Measurements from ENCODE around the gene OTOP2.
A peak's percentile ranks its signal among the peaks of the same experiment; 100 is the strongest.
"Not testable (repeated sequence)": the region's sequence is repeated elsewhere in the genome, so short reads cannot be mapped to it uniquely, and the experiment has no call there.

Gene OTOP2

DNA sequence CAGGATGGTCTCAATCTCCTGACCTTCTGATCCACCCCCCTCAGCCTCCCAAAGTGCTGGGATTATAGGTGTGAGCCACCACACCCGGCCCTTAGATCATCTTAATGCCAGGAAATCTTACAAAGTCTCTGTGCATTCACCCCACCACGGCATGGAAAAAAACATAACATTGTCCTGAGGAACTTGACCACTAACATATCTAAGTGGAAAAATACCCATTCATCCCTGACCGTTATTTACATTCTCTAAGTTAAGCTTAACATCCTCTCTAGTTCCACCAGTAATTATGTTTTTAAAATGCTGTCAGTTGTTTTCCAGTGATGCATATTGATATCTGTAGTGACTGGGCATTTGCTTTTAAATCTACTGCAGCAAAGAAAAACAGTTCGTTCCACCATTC, 51.9 kb downstream of the OTOP2 start:
- DNase-seq: no peak

DNA sequence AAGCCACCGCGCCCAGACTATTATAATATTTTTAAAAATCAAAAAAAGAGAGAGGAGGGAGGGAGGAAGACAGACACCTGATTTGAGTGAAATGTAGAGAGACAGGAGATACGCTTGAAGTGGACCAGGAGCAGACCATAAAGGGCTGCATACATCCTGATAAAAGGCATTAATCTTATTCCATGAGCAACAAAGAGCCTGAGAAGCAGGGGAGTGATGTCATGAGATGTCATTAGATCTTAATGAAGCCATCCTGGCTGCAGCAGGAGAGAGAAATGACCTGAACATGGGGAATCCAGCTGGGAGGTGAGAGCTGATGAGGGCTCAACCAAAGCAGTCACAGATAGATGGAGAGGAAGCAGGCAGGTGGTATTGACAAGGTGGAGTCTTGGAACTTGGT, 53.7 kb downstream of the OTOP2 start:
- DNase-seq: no peak

DNA sequence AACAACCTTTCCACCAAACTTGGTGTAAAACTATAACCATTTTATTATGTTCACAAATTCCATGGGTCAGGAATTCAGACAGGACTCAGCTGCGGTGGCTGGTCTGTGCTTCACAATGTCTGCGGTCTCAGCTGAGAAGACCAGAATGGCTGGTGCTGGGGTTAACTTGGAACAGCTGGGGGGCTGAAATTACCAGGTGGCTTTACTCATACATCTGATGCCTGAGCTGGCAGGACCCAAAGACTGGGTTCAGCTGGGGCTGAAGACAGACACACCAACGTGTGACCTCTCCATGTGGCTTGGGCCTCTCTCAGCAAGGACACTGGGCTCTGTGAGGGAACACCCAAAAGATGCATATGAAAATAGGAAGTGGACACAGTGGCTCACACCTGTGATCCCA, 54.2 kb downstream of the OTOP2 start:
- no peak for DNase-seq

DNA sequence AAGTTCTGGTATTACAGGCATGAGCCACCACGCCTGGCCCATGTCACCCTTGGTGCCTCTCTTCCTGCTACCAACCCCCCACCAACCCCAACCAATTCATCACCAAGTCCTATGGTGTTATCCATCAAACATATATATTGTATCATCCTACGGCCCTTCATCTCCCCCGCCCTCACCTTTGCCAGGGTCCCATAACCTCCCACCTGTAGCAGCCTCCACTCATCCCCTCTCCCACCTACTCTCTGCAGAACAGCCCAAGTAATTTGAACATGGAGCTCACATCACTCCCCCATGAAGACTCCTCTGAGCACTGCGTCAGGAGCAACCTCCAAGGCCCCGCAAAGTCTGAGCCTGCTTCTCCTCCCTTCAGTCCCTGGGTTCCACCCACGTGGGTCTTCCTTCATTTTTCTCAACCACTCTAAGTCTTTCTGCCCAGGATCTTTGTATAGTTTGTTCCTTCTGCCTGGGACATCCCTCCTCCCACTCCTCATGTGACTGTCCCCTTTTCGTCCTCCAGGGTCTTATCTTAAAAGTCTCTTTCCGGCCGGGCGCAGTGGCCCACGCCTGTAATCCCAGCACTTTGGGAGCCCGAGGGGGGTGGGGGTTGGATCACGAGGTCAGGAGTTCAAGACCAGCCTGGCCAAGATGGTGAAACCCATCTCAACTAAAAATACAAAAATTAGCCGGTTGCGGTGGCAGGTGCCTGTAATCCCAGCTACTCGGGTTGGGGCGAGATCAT, 55.5 kb downstream of the OTOP2 start:
- no peak for DNase-seq

DNA sequence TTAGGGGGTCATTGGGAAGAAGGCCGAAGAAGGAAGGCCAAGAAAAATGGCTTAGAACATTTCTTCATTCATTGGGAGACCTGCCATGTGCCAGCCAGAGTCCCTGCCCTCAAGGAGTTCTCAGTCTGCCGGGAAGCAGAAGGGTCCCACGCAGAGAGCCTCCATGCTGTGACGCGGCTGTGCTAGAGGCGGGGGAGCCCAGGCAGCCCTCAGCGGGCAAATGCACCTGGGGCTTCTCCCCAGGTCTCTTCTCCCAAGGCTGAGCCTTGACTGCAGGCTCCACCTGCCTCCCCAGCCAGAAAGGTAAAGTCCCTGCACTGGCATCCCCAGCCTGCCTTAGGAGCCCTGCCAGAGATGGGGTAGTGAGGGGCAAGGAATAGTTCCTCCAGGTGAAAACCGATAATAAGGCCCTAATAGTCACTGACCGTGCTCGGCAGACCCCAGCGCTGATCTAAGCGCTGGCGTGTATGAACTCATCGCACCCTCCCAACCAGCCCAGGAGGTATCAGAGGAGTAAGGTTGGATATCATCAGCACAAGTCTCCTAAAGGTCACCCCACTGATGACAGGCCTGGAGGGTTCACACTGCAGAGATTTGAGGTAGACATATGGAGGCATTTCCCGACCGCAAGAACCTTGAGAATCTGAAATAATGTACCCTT, 57.4 kb downstream of the OTOP2 start:
- no peak for DNase-seq

DNA sequence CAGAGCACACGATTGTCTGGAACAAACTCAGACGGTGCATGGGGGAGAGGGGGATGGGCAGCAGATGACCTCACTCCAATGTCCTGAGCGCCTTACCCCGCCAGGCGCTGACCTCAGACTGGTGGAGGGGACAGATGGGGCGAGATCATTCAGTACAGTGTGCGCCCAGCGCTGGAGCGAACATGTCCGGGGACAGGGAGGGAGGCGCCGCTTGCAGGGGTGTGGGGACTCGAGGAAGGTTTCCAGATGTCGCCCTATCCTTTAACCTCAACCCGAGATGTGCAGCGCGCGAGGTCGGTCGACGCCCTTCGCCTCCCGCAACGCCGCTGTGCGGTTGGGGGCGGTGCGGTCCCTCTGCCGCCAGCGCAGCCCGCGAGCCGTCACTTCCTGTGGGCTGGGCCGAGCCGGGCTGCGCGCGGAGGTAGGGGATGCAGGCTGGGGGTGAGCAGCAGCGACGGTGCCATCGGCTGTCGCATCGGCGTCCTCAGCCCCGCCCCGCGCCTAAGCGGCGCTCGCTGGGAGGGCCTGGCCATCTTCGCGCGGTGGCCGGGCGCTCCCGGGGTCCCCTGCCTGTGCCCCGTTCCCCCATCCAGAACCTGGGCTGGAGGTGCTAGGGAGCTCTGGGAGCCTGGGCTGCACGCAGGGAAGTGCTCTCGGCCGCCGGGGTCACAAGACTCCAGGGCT, 58.0 kb downstream of the OTOP2 start:
- DNase-seq: peak; percentile 54

DNA sequence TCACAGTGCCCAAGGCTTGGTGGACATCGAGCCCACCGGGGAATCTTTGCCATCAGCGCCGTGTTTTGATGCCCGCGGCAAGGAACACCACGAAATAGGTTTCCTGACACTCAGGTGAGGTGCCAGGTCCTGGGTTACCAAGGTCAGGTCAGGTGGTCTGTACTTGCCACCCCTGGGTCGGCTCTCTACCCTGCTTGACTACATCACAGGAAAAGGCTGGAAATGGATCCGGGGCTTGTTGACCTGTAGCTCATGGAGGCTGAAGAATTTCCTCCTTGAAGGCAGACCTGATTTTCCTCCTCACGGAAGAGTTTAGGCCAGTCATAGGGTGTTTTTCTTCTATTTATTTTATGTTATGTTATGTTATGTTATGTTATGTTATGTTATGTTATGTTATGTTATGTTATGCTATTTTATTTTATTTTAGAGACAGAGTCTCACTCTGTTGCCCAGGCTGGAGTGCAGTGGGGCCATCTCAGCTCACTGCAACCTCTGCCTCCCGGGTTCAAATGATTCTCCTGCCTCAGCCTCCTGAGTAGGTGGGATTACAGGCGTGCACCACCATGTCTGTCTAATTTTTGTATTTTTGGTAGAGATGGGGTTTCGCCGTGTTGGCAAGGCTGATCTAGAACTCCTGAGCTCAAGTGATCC, 58.7 kb downstream of the OTOP2 start:
- not testable (repeated sequence) for DNase-seq

All from kidney glomerular epithelial cell (primary cell).